Liver (tissue), 3 donors: ENCODE data around the gene SLC35F4.

Experiments
- ATF3 ChIP-seq: IDR thresholded peaks from 2 replicates; pipeline ENCODE4 v1.6.1; 2016; ENCODE audit warnings: antibody characterized with exemption
- CTCF ChIP-seq: fragments of 150-350 bp; IDR thresholded peaks from 2 replicates; pipeline ENCODE4 v1.5.1; 2017; ENCODE audit warnings: improper control_type of control experiment, low read depth, low read length; ENCODE audit not compliant: missing input control
- EGR1 ChIP-seq, 2 donors: IDR thresholded peaks; 2 replicates each; pipeline ENCODE4 v1.6.1; 2016 to 2018; ENCODE audit warnings: antibody characterized with exemption in 2 of 2, low read depth in 2 of 2
- FOXA1 ChIP-seq: IDR thresholded peaks from 2 replicates; pipeline ENCODE4 v1.6.1; 2016; ENCODE audit warnings: antibody characterized with exemption
- GABPA ChIP-seq, 2 donors: IDR thresholded peaks in 1 of 2; conservative IDR thresholded peaks in 1 of 2; 2 replicates each; pipeline ENCODE4 v1.6.1; 2016; ENCODE audit warnings: antibody characterized with exemption in 2 of 2, mild to moderate bottlenecking in 1 of 2, moderate library complexity in 1 of 2
- HNF4A ChIP-seq, 2 donors: conservative IDR thresholded peaks; 2 replicates each; pipeline ENCODE4 v1.6.1; 2016; ENCODE audit warnings: antibody characterized with exemption in 2 of 2, mild to moderate bottlenecking in 2 of 2
- MAX ChIP-seq: IDR thresholded peaks from 2 replicates; pipeline ENCODE4 v1.6.1; 2016; ENCODE audit warnings: antibody characterized with exemption
- NR2F2 ChIP-seq: IDR thresholded peaks from 2 replicates; pipeline ENCODE4 v1.6.1; 2016; ENCODE audit warnings: antibody characterized with exemption
- RAD21 ChIP-seq, 2 donors: IDR thresholded peaks; 2 replicates each; pipeline ENCODE4 v1.6.1; 2016; ENCODE audit warnings: antibody characterized with exemption in 2 of 2, mild to moderate bottlenecking in 2 of 2
- REST ChIP-seq: IDR thresholded peaks from 2 replicates; pipeline ENCODE4 v1.6.1; 2016; ENCODE audit warnings: antibody characterized with exemption, mild to moderate bottlenecking
- RXRA ChIP-seq, 2 donors: IDR thresholded peaks; 2 replicates each; pipeline ENCODE4 v1.6.1; 2017 to 2018; ENCODE audit warnings: antibody characterized with exemption in 2 of 2, mild to moderate bottlenecking in 1 of 2
- SP1 ChIP-seq: IDR thresholded peaks from 2 replicates; pipeline ENCODE4 v1.6.1; 2018; ENCODE audit warnings: antibody characterized with exemption, mild to moderate bottlenecking
- TAF1 ChIP-seq: conservative IDR thresholded peaks from 2 replicates; pipeline ENCODE4 v1.6.1; 2016; ENCODE audit warnings: antibody characterized with exemption, mild to moderate bottlenecking
- YY1 ChIP-seq: IDR thresholded peaks from 2 replicates; pipeline ENCODE4 v1.6.1; 2016; ENCODE audit warnings: antibody characterized with exemption, mild to moderate bottlenecking
- donor health status: healthy.
- donor health status: healthy.

GRCh38 chr14:57812741-57813140 lies 53.2 kb downstream of the SLC35F4 start:
- no peak for TF ChIP-seq YY1
- TF ChIP-seq CTCF = no peak
- TF ChIP-seq RAD21 (IDR thresholded peaks at IDR 0.05) = no peak
- TF ChIP-seq TAF1 = no peak
- TF ChIP-seq MAX = no peak
- TF ChIP-seq SP1 = no peak
- TF ChIP-seq REST = no peak
- TF ChIP-seq ATF3 = no peak
- no peak for TF ChIP-seq FOXA1
- TF ChIP-seq RXRA (IDR thresholded peaks at IDR 0.05) = no peak
- no peak for TF ChIP-seq HNF4A (conservative IDR thresholded peaks at IDR 0.05)
- no peak for TF ChIP-seq EGR1 (IDR thresholded peaks at IDR 0.05; ENCODE audit: low read depth in 2 of 2)
- TF ChIP-seq GABPA (IDR thresholded peaks at IDR 0.05 in 1 of 2, conservative IDR thresholded peaks at IDR 0.05 in 1 of 2) = no peak
- TF ChIP-seq NR2F2 = no peak
